GM18508 (cell line): Measurements from ENCODE around the gene CHKB.
"Not testable (repeated sequence)": the region's sequence is repeated elsewhere in the genome, so short reads cannot be mapped to it uniquely, and the experiment has no call there.

Source experiments
- ATAC-seq: cut with Tn5 transposase; IDR thresholded peaks from one replicate; pipeline ENCODE4 v1.9.1; 2021; ENCODE audit warnings: moderate number of reproducible peaks; ENCODE audit not compliant: insufficient read depth, unreplicated experiment

Gene CHKB

GRCh38 chr22:50582493-50583293, at the start of gene CHKB:
Gene CHKB, minus strand, starts transcription at chr22:50582849. Its CDS starts 68 bp downstream, at chr22:50582781.
- ATAC-seq: peak; percentile 80

- ATAC-seq: no peak
Observed at GRCh38 chr22:50630376-50630775, 47.7 kb upstream of the CHKB start.

- ATAC-seq: no peak
Observed at GRCh38 chr22:50628543-50629134, 46.0 kb upstream of the CHKB start.

- ATAC-seq: no peak
Observed at GRCh38 chr22:50627642-50628542, 45.2 kb upstream of the CHKB start, which contains the start of gene ARSA. Gene ARSA, minus strand, starts transcription at chr22:50628152. Its CDS starts 373 bp downstream, at chr22:50627779.

GRCh38 chr22:50626850-50627641, 44.4 kb upstream of the CHKB start:
- no peak for ATAC-seq

GRCh38 chr22:50626314-50626849, 43.7 kb upstream of the CHKB start:
- no peak for ATAC-seq

GRCh38 chr22:50625568-50626313, 43.1 kb upstream of the CHKB start:
- ATAC-seq: no peak

- ATAC-seq: no peak
Observed at GRCh38 chr22:50625131-50625567, 42.5 kb upstream of the CHKB start.

- no peak for ATAC-seq
Observed at GRCh38 chr22:50624347-50625130, 41.9 kb upstream of the CHKB start.

GRCh38 chr22:50622723-50623327, 40.2 kb upstream of the CHKB start:
- no peak for ATAC-seq

- no peak for ATAC-seq
Observed at GRCh38 chr22:50621948-50622722, 39.5 kb upstream of the CHKB start.

GRCh38 chr22:50621356-50621880, 38.8 kb upstream of the CHKB start:
- ATAC-seq: no peak

- ATAC-seq: no peak
Observed at GRCh38 chr22:50620593-50621355, 38.1 kb upstream of the CHKB start.

- not testable (repeated sequence) for ATAC-seq
Observed at GRCh38 chr22:50614296-50614695, 31.6 kb upstream of the CHKB start.

GRCh38 chr22:50613291-50613981, 30.8 kb upstream of the CHKB start:
- no peak for ATAC-seq
